HepG2 (cell line): ENCODE data around the gene TSHZ2. TPM values are rescaled to one million over a fixed set of nuclear protein-coding genes. Genes with fewer than 3 reads are reported as not detected.

Source experiments
- POLR2A ChIP-seq, 2 experiments: IDR thresholded peaks; 2 replicates each; pipeline ENCODE4 v1.6.1; 2011; ENCODE audit warnings: low read depth in 2 of 2, low read length in 2 of 2, mild to moderate bottlenecking in 1 of 2, moderate library complexity in 1 of 2; ENCODE audit not compliant: insufficient read depth in 1 of 2
- TBL1XR1 ChIP-seq: fragments of 150-350 bp; IDR thresholded peaks from 2 replicates; pipeline ENCODE4 v1.6.1; 2014; ENCODE audit warnings: borderline replicate concordance, low read length; ENCODE audit not compliant: partially characterized antibody
- ZNF7 ChIP-seq: IDR thresholded peaks from 2 replicates; pipeline ENCODE4 v1.6.1; 2016; ENCODE audit warnings: missing biosample characterization, missing genetic modification reagents
- ZNF724P ChIP-seq: sonication (generic); formaldehyde crosslinking; IDR thresholded peaks from 2 replicates; pipeline ENCODE4 v1.8.0; 2022; ENCODE audit warnings: missing genetic modification reagents, borderline replicate concordance
- ZNF790 ChIP-seq: sonication (generic); formaldehyde crosslinking; IDR thresholded peaks from 2 replicates; pipeline ENCODE4 v1.8.0; 2022; ENCODE audit warnings: missing genetic modification reagents, mild to moderate bottlenecking, borderline replicate concordance
- ZSCAN25 ChIP-seq: sonication (generic); formaldehyde crosslinking; IDR thresholded peaks from 2 replicates; pipeline ENCODE4 v1.8.0; 2022; ENCODE audit warnings: mild to moderate bottlenecking, missing genetic modification reagents
- polyA plus RNA-seq, 8 experiments: library from polyadenylated mRNA; depleted of rRNA in 3 of 8; stranded (reverse) in 7 of 8; unstranded in 1 of 8; fragments of >200 nt; fragmentation: Illumina TruSeq in 4 of 8; extraction: Trizol in 4 of 8; gene quantifications; 2 replicates each; pipeline versions ENCODE4 v1.2.1 to v1.2.3, GENCODE V29; 2011 to 2016; ENCODE audit warnings: low read depth in 4 of 8, missing spikeins in 1 of 8, mixed read lengths in 1 of 8; ENCODE audit not compliant: insufficient read depth in 1 of 8
- total RNA-seq, 5 experiments: library from RNA; depleted of rRNA; stranded (reverse); fragments of >200 nt; fragmentation: Illumina TruSeq; extraction: Trizol; gene quantifications; 2 replicates each; pipeline ENCODE4 v1.2.3, GENCODE V29; 2016; ENCODE audit warnings: low read depth in 1 of 5
- TF ChIP-seq, protein P1 (sequence below): sonication (generic); formaldehyde crosslinking; IDR thresholded peaks from 2 replicates; pipeline ENCODE4 v1.4.0; 2020; ENCODE audit warnings: mild to moderate bottlenecking, missing genetic modification reagents
- TF ChIP-seq, protein P2 (sequence below): IDR thresholded peaks from 2 replicates; pipeline ENCODE4 v1.6.1; 2016; ENCODE audit warnings: missing genetic modification reagents, missing compliant biosample characterization

TSHZ2 gene
- total and polyA plus RNA-seq, 2 of the 13 experiments (the other 11 are each of a cell fraction or from before 2014, with no cell fraction given): 0.01 TPM; not detected in 1

DNA sequence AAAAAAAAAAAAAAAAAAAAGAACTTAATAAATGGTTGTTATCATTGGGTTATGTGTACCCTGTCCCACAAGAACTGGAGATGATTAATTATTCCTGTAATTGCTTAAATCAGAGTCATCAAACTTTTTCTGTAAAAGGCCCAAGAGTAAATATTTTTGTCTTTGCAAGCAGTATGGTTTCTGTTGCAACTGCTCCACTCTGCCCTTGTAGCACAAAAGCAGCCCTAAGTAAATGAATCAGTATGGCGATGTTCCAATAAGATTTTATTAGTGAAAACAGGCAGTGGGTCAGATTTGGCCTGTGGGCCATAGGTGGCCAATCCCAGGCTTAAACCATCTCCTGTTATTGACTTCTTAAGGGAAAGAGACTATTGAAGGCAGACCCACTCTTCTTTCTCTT is 252.7 kb downstream of the TSHZ2 start (continued):
- TF ChIP-seq, protein P1, sequence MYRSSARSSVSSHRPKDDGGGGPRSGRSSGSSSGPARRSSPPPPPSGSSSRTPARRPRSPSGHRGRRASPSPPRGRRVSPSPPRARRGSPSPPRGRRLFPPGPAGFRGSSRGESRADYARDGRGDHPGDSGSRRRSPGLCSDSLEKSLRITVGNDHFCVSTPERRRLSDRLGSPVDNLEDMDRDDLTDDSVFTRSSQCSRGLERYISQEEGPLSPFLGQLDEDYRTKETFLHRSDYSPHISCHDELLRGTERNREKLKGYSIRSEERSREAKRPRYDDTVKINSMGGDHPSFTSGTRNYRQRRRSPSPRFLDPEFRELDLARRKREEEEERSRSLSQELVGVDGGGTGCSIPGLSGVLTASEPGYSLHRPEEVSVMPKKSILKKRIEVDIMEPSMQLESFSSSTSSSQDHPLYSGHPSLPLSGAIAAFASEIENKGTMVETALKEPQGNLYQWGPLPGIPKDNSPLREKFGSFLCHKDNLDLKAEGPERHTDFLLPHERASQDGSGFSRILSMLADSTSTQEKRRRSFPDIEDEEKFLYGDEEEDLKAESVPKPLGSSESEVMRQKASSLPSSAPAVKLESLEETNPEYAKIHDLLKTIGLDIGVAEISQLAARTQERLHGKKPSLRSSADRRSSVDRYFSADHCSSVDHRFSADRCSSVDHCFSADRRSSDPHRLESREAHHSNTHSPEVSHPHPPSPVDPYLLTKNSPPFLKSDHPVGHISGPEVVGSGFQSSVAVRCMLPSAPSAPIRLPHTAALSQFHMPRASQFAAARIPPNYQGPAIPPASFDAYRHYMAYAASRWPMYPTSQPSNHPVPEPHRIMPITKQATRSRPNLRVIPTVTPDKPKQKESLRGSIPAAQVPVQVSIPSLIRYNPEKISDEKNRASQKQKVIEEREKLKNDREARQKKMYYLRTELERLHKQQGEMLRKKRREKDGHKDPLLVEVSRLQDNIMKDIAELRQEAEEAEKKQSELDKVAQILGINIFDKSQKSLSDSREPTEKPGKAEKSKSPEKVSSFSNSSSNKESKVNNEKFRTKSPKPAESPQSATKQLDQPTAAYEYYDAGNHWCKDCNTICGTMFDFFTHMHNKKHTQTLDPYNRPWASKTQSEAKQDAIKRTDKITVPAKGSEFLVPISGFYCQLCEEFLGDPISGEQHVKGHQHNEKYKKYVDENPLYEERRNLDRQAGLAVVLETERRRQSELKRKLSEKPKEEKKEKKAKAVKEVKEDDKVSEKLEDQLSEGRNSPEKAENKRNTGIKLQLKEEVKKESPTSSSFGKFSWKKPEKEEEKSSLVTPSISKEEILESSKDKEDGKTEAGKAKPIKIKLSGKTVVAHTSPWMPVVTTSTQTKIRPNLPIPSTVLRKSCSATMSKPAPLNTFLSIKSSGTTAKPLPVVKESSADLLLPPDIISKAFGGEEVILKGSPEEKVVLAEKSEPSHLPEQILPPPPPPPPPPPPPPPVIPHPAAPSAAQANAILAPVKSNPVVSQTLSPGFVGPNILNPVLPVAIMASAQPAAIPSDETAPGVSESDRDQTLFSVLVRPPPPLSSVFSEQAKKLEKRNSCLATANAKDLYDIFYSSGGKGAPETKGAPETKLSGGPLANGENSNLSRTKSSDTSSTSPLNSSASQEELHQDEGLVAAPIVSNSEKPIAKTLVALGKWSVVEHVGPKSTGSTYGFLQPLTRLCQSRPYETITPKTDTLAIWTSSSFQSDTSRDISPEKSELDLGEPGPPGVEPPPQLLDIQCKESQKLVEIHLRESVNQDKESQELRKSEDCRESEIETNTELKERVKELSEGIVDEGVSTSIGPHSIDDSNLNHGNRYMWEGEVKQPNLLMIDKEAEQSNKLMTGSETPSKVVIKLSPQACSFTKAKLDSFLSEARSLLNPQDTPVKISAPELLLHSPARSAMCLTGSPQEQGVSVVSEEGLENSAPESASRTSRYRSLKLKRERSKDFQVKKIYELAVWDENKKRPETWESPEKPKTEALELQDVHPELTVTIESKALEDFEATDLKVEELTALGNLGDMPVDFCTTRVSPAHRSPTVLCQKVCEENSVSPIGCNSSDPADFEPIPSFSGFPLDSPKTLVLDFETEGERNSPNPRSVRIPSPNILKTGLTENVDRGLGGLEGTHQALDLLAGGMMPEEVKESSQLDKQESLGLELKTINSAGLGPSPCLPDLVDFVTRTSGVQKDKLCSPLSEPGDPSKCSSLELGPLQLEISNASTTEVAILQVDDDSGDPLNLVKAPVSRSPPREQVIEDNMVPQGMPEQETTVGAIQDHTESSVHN (CRISPR knock-in tag): no peak
- TF ChIP-seq ZNF790 (CRISPR knock-in tag) (no peak), TBL1XR1 (no peak), ZSCAN25 (CRISPR knock-in tag) (no peak), ZNF724P (CRISPR knock-in tag) (no peak), ZNF7 (CRISPR knock-in tag) (no peak), POLR2A (IDR thresholded peaks at IDR 0.05; ENCODE audit: insufficient read depth in 1 of 2, low read depth in 2 of 2, low read length in 2 of 2) (no peak)
- TF ChIP-seq, protein P2, sequence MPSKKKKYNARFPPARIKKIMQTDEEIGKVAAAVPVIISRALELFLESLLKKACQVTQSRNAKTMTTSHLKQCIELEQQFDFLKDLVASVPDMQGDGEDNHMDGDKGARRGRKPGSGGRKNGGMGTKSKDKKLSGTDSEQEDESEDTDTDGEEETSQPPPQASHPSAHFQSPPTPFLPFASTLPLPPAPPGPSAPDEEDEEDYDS: no peak
